Fibroblast of the conjunctiva (primary cell): ENCODE results near the gene SPANXN4.

Experiments
- DNase-seq: peaks from one replicate; pipeline ENCODE4 v3.0.0-alpha.2; 2010; ENCODE audit warnings: low read depth

The SPANXN4 gene, protein sequence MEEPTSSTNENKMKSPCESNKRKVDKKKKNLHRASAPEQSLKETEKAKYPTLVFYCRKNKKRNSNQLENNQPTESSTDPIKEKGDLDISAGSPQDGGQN

DNA sequence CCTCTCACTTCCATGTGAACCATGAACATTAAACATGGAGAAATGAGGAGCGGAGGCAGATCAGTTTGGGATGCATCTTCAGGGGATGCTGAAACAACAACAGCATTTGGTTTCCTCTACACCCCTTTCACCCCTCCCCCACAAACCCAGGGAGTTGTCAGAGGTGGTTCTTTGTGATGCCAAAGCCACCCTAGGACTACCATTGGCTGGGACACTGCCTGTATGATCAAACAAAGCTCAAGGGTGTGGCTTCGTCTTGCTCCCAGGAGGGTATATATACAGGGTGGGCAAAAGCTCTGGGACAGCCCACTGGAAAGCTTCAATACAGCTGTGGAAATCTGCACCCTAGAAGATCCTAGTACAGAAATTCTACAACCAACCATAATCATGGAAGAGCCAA lies at the start of gene SPANXN4:
TSS of gene SPANXN4 (plus strand) at position 301 of the 400 bp plus-strand sequence. CDS start at position 388, 87 bp downstream.
- DNase-seq, result no peak

DNA sequence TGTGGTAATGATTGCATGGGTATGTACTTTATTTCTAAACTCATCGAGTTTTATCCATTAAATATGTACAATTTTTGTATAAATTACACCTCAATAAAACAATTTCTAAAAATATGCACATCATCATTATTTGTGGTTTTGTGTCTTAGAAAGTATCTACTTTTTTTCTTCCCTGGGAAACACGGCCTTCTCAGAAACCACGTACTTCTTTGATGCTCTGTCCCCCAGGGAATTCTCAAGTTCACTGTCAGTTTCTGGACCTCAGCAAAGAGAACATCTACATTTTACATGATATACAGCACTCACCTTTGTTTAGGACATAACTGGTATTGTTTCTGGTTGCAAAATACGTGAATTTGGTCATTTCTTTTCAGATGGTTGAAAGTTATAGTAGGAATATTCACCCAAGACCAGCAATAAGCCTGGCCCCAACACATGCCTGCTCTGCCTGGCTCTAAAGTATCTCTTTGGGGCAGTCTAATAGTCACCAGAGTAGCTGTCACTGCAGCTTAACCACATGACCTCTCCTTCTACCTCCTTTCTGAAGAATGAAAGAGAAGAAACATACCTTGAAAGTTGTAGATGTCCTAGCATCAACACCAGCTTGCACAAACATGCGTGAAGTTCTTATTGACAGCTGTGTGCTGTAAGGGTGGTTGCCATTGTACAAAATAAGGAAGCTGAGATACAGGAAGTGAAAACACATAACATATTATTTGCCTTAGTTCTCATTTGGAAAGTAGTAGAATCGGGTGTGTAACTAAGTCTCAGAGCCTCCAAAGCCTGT lies 48.4 kb upstream of the SPANXN4 start:
- DNase-seq, result no peak

DNA sequence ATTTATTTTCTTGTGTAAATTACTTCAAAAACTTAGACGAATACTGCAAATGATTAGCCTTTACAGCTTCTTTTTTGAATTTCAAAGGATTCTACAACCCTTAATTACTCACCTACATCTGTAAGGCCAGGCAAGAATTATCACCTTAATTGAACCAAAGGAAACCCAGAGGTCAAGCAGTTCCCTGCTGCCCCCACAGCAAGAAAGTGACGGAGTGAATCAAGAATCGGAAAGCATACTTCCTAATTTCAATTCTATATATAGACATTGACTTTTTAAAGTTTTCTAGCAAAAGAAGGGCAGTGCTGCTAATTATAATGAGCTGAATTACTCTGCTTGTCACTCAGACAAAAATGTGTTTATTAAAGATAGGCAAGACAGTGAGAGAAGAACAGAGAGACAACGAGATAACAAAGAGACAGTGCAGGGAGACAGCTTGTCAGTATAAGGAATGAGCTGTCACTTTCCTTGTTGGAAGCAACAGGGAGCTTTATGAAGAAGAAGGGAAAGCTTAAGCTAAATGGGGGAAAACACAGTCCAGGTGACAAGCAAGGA lies 47.5 kb upstream of the SPANXN4 start:
- no peak for DNase-seq

DNA sequence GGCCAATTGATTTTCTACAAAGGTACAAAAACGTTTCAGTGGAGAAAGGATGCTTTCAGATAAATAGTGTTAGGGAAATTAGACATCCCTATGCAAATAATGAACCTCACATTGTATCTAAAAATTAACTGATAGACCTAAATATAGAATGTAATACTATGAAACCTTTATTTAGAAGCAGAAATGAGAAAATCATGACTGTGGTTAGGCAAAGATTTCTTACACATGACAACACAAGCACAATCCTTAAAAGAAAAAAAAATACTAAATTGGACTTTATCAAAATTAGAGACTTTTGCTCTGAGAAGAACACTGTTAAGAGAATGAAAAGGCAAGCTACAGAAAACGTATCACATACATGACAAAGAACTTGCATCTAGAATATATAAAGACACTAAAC lies 43.0 kb upstream of the SPANXN4 start:
- no peak for DNase-seq

DNA sequence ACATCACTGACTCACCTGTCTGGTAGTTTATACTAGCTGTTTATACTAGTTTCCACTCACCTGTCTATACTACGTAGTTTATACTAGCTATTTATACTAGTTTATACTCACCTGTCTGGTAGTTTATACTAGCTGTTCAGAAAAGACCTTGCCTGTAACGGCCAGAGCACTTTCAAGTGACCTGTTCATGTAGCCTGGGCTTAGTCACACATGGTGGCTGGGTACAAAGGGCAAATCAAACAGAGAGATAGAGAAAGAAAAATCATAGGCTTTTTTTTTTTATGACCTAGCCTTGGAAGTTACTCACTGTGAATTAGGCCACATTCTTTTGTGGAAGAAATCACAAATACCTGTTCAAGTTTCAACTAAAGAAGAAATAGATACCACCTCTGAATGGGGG lies 30.7 kb upstream of the SPANXN4 start:
- no peak for DNase-seq

DNA sequence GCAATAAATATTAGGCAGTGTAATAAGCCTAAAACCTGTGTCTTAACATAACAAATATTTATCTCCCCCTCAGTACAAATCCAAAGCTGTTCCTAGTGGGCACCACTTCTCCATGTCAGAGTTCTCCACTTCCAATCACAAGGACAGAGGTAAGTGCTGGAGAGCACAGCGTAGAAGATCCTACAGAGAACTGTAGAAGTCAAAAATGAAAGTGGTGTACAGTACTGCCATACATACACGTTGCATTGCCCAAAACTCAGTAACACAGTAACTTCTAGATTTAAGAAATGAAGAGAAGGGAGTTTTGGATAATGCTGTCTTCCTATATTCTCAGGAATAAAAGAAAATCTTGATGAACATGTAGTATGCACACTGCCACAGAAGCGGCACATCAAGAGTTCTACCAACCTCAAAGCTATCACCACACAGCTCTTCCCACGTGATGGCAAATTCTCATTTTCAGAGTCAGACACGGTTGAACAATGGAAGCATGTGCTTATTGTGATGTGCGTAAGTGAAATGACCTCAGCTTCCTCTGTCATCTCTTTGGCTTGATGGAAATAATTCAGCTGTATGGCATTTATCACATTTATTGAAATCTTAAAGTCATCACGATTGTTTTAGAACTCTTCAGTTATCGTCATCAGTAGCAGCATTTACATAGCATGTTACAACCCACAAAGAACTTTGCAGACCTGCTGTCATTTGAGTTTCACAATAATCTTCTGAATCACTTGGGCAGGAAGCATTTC lies 27.1 kb upstream of the SPANXN4 start:
- DNase-seq, result no peak

DNA sequence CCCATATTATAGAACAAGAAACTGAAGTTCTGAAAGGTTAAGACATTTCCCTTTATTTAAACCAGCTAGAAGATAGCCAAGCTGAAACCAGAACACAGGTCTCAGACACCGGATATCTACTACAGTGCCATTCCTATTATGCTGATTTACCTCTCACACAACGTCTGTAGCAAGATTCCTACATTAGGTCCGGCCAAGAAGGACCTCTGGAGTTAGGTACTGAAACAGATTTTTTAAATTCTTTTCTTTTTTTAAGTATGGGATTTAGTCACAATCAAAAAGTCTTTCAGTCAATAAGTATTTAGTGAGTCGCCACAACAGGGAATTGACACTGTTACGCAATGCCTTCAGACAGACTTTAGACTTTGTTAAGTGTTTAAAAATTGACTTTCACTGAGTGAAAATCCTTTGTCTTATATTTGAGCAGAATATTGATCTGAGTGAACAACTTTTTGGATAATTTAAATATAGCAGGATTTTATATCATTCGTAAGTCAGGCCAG lies 26.5 kb upstream of the SPANXN4 start:
- DNase-seq, result no peak

DNA sequence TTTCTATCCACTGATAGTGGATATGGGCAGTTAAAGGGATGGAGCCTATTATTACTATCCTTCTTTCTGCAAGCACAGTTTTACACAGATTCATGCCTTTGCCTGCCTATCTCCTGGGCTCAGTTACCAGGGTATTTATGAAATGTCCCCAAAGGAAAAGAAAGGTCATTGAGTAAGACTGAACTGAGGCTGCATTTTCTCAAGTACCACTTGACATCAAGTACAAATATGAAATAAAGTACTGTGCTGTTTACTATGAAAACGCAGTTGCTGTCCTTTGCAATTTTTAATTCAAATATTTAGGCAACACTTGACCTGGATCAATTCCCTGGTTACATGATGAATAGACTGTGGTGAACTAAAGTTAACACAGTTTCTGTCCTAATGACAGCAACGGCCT lies 23.5 kb upstream of the SPANXN4 start:
- no peak for DNase-seq

DNA sequence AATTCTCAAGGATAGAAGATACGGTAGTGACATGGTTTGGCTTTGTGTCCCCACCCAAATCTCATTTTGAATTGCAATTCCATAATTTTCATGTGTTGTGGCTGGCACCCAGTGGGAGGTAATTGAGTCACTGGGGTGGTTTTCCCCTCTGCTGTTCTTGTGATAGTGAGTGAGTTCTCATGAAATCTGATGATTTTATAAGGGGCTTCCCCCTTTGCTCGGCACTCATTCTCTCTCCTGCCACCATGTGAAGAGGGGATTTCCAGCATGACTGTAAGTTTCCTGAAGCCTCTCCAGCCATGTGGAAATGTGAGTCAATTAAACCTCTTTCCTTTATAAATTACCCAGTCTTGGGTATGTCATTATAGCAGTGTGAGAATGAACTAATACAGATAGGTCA lies 8.5 kb upstream of the SPANXN4 start:
- DNase-seq, result no peak

DNA sequence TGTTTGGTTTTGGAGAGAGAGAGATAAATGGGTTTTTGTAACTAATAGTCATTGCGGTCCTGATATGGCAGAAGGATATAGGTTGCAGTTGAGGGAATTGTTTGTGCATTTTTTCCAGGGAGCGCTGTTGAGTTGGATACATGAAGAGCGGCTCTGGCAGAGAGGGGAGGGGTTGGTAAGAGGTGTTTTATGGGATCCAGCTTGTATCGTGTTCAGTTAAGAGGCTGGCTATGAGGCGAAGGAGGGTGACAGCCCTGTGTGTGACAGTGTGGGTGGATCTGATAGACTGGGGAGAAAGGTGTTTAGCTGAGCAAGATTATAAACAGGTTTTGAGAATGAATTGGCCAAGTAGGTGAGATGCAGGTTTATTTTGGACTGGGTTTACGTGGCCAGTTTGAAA lies 1.5 kb downstream of the SPANXN4 start:
- DNase-seq, result no peak

DNA sequence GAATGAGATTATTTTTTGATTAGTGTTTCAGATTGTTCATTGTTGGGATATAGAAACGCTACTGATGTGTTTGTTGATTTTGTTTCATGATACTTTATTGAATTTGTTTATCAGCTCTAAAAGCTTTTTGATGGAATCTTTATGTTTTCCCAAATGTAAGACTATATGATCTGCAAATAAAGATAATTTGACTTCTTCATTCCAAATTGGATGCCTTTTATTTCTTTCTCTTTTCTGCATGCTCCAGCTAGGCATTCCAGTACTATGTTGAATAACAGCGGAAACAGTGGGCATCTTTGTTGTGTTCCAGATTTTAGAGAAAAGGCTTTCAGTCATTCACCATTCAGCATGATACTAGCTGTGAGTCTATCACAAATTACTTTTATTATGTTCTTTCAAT lies 21.8 kb downstream of the SPANXN4 start:
- no peak for DNase-seq

DNA sequence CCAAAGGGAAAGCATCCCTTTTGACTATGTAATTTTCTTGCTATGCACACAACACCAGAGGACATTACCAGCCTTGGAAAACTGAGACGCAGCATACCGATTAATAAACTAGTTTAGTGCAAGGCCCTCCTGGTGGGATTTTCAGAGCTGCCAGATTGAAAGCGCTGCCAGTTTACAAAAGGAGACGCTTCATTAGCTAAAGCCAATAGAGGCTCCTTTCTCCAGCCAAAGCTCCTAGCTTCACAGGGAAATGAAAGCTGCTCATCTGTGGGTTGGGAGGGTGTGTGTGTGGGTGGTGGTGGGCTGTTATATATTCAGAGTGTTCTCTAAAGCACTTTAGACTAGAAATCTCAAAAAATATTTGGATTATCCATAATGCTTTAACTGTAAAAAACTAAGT lies 32.4 kb downstream of the SPANXN4 start:
- DNase-seq, result no peak

DNA sequence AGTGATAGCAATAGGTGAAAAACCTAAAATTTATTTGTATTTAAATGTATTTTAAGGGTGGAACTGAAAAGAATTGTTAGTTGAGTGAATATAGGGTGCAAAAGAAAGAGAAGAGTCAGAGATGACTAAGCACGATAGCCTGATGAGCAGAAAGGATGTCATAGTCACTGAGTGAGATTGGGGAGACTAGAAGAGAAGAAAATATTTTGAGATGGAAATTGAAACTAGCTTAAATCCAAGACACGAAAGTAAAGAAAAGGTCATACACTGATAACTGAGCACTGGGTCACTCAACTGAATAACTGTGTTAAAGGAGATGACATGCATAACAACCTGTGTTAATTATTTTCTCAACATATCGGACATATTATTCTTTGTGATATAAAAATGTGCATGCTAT lies 55.5 kb downstream of the SPANXN4 start:
- DNase-seq, result no peak

DNA sequence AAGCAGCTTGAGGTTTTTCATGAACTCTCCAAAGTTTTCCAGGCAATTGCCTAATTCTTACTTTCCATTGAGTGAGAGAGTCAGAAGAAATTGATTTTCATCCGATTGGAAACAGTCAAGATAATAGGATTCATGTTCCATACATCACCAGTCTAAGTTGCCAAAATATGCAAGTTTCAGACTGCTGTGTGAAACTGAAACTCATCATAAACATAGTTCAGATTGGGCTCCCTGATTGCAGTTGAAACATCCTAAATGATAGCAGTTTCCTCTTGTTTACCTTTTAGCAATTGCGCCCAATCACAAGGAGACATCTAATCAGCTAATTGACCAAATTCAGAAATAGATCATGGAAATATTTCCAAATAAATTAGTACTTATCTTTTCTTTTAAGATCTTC lies 56.8 kb downstream of the SPANXN4 start:
- DNase-seq, result no peak
